ENCODE results near the gene IFI27L2.

The IFI27L2 gene

GRCh38 chr14:94113490-94113889 lies 15.9 kb downstream of the IFI27L2 start:
- no peak for TF ChIP-seq CTCF (IDR thresholded peaks at IDR 0.05; ENCODE audit: low read depth, low read length, missing control alignments)
- no peak for DNase-seq (ENCODE audit: low read depth)

GRCh38 chr14:94113073-94113472 lies 16.3 kb downstream of the IFI27L2 start:
- H3K4me3 ChIP-seq (ENCODE audit: low read depth, low read length): no peak overlapping the region
- TF ChIP-seq CTCF (IDR thresholded peaks at IDR 0.05; ENCODE audit: low read depth, low read length, missing control alignments): no peak
- DNase-seq (ENCODE audit: low read depth): no peak

More at GRCh38 chr14:94113490-94113889, 15.9 kb downstream of the IFI27L2 start:
- no peak overlapping the region for H3K4me3 ChIP-seq (ENCODE audit: low read depth, low read length)

- no peak overlapping the region for H3K4me3 ChIP-seq (ENCODE audit: low read depth, low read length)
- DNase-seq (ENCODE audit: low read depth): no peak
- TF ChIP-seq CTCF (IDR thresholded peaks at IDR 0.05; ENCODE audit: low read depth, low read length, missing control alignments): no peak
Measured at GRCh38 chr14:94112513-94113063, 16.8 kb downstream of the IFI27L2 start.

- TF ChIP-seq CTCF (IDR thresholded peaks at IDR 0.05; ENCODE audit: low read depth, low read length, missing control alignments): no peak
- DNase-seq (ENCODE audit: low read depth): no peak
- no peak overlapping the region for H3K4me3 ChIP-seq (ENCODE audit: low read depth, low read length)
Measured at GRCh38 chr14:94111276-94112095, 17.9 kb downstream of the IFI27L2 start.

GRCh38 chr14:94110552-94111181 lies 18.7 kb downstream of the IFI27L2 start, which contains the start of gene IFI27:
Gene IFI27 (plus strand): TSS chr14:94110736.
- TF ChIP-seq CTCF (IDR thresholded peaks at IDR 0.05; ENCODE audit: low read depth, low read length, missing control alignments): no peak
- H3K4me3 ChIP-seq (ENCODE audit: low read depth, low read length): no peak within 1 kb of the TSS
- no peak for DNase-seq (ENCODE audit: low read depth)

GRCh38 chr14:94109915-94110250 lies 19.5 kb downstream of the IFI27L2 start:
- no peak for DNase-seq (ENCODE audit: low read depth)

More at GRCh38 chr14:94109915-94110250, 19.5 kb downstream of the IFI27L2 start:
- TF ChIP-seq CTCF (IDR thresholded peaks at IDR 0.05; ENCODE audit: low read depth, low read length, missing control alignments): no peak
- no peak overlapping the region for H3K4me3 ChIP-seq (ENCODE audit: low read depth, low read length)

Data from GM12864 (cell line).